Measurements from ENCODE around the gene CIB4.

Gene CIB4

GRCh38 chr2:26644188-26644835 is 3.1 kb upstream of the CIB4 start:
- DNase-seq (ENCODE audit: low spot score) (no peak), FAIRE-seq (peak; percentile 58)

GRCh38 chr2:26642429-26642828 is 1.3 kb upstream of the CIB4 start:
- no peak for FAIRE-seq
- DNase-seq (ENCODE audit: low spot score): no peak

GRCh38 chr2:26640331-26640745 is 828 bp downstream of the CIB4 start:
- peak; percentile 32 for DNase-seq (ENCODE audit: low spot score)
- no peak for FAIRE-seq

- FAIRE-seq (no peak), DNase-seq (ENCODE audit: low spot score) (no peak)
Observed at GRCh38 chr2:26639685-26640243, 1.4 kb downstream of the CIB4 start.

GRCh38 chr2:26637811-26638310 is 3.3 kb downstream of the CIB4 start:
- no peak for DNase-seq (ENCODE audit: low spot score)
- no peak for FAIRE-seq

GRCh38 chr2:26636935-26637334 is 4.2 kb downstream of the CIB4 start:
- FAIRE-seq (no peak), DNase-seq (ENCODE audit: low spot score) (no peak)

- DNase-seq (ENCODE audit: low spot score): no peak
- no peak for FAIRE-seq
Observed at GRCh38 chr2:26635401-26635800, 5.8 kb downstream of the CIB4 start.

- FAIRE-seq: no peak
- no peak for DNase-seq (ENCODE audit: low spot score)
Observed at GRCh38 chr2:26634636-26635230, 6.4 kb downstream of the CIB4 start.

GRCh38 chr2:26633993-26634595 is 7.1 kb downstream of the CIB4 start:
- no peak for DNase-seq (ENCODE audit: low spot score)
- FAIRE-seq: no peak

- no peak for DNase-seq (ENCODE audit: low spot score)
- no peak for FAIRE-seq
Observed at GRCh38 chr2:26633351-26633945, 7.7 kb downstream of the CIB4 start.

- FAIRE-seq (no peak), DNase-seq (ENCODE audit: low spot score) (no peak)
Observed at GRCh38 chr2:26632624-26633185, 8.5 kb downstream of the CIB4 start.

- DNase-seq (ENCODE audit: low spot score): no peak
- FAIRE-seq: no peak
Observed at GRCh38 chr2:26631401-26632170, 9.6 kb downstream of the CIB4 start.

- FAIRE-seq (peak; percentile 37), DNase-seq (ENCODE audit: low spot score) (peak; percentile 91)
Observed at GRCh38 chr2:26630669-26631360, 10.4 kb downstream of the CIB4 start.

- no peak for DNase-seq (ENCODE audit: low spot score)
- FAIRE-seq: no peak
Observed at GRCh38 chr2:26630235-26630634, 10.9 kb downstream of the CIB4 start.

GRCh38 chr2:26629751-26630150 is 11.4 kb downstream of the CIB4 start:
- peak; percentile 13 for FAIRE-seq
- DNase-seq (ENCODE audit: low spot score): no peak

- no peak for FAIRE-seq
Observed at GRCh38 chr2:26629346-26629630, 11.9 kb downstream of the CIB4 start.

GRCh38 chr2:26628561-26629345 is 12.4 kb downstream of the CIB4 start:
- FAIRE-seq: no peak
- no peak for DNase-seq (ENCODE audit: low spot score)

More at GRCh38 chr2:26629346-26629630, 11.9 kb downstream of the CIB4 start:
- DNase-seq (ENCODE audit: low spot score): no peak

- DNase-seq (ENCODE audit: low spot score): no peak
- FAIRE-seq: no peak
Observed at GRCh38 chr2:26627350-26628105, 13.6 kb downstream of the CIB4 start.

GRCh38 chr2:26626606-26627005 is 14.6 kb downstream of the CIB4 start:
- DNase-seq (ENCODE audit: low spot score) (no peak), FAIRE-seq (no peak)

All from urothelium cell line (cell line).